GM21529 (cell line): ENCODE measurements around the gene OTUB2.

Source experiments
- ATAC-seq: cut with Tn5 transposase; IDR thresholded peaks from one replicate; pipeline ENCODE4 v1.9.1; 2021; ENCODE audit not compliant: unreplicated experiment

Gene OTUB2

DNA sequence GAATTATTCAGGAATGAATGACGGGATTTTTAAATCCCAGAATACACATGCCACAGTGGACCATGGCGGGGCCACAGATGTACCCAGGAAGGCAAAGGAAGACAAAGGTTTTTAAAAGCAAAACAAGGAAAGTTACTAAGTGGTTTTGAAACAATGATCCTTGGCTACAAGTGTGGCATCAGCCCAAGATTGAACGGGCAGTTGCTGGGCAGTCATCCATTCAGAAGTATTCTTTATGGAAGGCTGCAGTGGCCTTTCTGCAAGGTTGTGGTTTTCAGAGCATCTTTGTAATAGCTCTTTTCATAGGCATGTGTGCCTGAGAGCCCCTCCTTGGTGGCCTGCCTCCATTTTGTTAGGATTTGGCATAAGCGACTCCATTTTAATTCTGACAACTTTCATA lies 71.0 kb downstream of the OTUB2 start:
- ATAC-seq, result no peak
